Fibroblast of the aortic adventitia (primary cell): Measurements from ENCODE around the gene M1AP. TPM values are rescaled to one million over a fixed set of nuclear protein-coding genes. Genes with fewer than 3 reads are reported as not detected.

ENCODE experiments used
- DNase-seq: peaks from one replicate; pipeline ENCODE4 v3.0.0-alpha.2; 2010; ENCODE audit warnings: low read depth
- H3K4me3 ChIP-seq: 2 replicates; pipeline ENCODE4 v1.5.1; 2011; ENCODE audit warnings: low read depth, mild to moderate bottlenecking, control low read depth, low read length, moderate library complexity
- total RNA-seq: library from RNA; depleted of rRNA; stranded (reverse); fragments of >200 nt; gene quantifications from 2 replicates; pipeline ENCODE4 v1.2.3, GENCODE V29; 2012; ENCODE audit warnings: low replicate concordance
- TF ChIP-seq, protein P1 (sequence below): IDR thresholded peaks from 2 replicates; pipeline ENCODE4 v1.5.1; 2011; ENCODE audit warnings: mild to moderate bottlenecking, low read length, control low read depth, inconsistent platforms; ENCODE audit not compliant: insufficient read depth

M1AP gene
- total RNA-seq, 1 donor: not detected

DNA sequence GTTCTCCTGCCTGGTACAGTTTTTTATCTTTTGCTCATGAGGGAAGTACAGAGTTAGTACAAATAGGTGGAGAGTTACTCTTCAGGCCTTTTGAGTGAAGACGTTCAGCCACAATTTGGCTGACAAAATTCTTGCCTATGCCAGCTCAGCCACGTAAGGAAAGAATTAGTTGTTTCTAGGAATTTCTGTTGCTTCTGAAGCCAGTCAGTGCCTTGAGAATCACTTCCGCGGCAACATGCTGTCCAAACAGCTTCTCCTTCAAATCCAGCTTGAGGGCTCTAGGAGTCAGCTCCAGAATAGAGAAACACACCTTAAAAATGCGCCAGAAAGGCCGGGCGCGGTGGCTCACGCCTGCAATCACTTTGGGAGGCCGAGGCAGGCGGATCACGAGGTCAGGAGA, 27.5 kb downstream of the M1AP start:
- no peak overlapping the region for H3K4me3 ChIP-seq
- no peak for DNase-seq
- TF ChIP-seq, protein P1, sequence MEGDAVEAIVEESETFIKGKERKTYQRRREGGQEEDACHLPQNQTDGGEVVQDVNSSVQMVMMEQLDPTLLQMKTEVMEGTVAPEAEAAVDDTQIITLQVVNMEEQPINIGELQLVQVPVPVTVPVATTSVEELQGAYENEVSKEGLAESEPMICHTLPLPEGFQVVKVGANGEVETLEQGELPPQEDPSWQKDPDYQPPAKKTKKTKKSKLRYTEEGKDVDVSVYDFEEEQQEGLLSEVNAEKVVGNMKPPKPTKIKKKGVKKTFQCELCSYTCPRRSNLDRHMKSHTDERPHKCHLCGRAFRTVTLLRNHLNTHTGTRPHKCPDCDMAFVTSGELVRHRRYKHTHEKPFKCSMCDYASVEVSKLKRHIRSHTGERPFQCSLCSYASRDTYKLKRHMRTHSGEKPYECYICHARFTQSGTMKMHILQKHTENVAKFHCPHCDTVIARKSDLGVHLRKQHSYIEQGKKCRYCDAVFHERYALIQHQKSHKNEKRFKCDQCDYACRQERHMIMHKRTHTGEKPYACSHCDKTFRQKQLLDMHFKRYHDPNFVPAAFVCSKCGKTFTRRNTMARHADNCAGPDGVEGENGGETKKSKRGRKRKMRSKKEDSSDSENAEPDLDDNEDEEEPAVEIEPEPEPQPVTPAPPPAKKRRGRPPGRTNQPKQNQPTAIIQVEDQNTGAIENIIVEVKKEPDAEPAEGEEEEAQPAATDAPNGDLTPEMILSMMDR: no peak

DNA sequence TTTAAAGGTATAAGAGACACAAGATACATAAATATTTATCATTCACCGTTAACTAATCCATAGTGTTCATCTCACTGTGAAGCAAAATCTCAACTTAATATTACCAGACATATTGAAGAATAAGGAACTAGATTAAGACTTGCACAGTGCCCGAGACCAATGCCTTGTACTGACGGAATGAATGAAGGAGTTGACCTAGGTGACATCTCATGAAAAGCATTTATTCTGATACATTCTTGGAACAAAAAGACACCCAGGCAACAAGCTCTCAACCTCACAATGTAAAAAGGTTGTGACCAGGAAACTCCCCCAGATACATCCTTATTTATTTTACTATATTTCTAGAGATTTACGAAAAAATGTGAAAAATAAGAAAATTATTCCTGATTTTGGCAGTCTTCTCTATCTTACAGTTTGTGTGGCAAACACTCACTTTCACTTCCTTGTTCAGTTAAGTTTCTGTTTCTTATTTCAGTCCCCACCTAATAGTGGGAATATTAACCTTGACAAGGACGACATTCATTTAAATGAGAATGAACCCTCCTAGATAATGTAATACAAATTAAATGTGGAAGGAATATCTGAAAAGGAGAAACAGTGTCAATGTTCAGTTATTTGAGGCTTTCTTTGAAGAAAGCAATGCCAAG, 28.4 kb downstream of the M1AP start:
- H3K4me3 ChIP-seq: no peak overlapping the region
- DNase-seq: no peak
- TF ChIP-seq, protein P1: no peak

DNA sequence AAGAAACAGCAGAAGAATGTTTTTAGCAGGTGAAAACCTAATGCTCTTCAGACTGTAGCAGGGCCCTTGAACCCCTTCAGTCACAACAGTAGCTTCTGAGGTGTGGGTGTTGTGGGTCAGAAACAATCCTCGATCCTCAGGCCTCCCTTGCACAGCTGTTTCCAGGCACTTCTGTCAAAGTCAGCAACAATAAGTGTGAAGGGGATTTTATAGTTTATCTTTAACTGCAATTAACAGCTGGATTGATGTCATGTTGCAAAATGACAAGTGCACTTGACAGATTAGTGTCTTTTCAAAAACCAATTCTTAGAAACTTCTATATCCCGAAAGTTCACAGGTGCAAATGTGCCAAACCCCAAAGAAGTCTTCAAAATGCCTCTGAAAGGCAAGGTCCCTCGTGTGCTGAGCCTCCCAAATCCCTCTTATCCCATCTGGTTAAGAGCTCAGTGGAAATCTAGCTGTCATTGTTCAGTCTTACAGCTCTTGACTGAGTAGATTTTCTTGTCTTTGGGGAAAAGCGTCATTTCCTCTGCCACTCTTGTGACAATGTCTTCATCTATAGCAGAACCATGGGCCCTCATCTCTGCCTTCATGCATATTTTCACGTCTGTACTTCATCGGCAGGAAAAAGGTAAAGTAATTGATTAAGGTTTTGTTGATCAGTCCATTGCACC, 29.6 kb downstream of the M1AP start:
- no peak for DNase-seq
- TF ChIP-seq, protein P1: no peak
- no peak overlapping the region for H3K4me3 ChIP-seq

DNA sequence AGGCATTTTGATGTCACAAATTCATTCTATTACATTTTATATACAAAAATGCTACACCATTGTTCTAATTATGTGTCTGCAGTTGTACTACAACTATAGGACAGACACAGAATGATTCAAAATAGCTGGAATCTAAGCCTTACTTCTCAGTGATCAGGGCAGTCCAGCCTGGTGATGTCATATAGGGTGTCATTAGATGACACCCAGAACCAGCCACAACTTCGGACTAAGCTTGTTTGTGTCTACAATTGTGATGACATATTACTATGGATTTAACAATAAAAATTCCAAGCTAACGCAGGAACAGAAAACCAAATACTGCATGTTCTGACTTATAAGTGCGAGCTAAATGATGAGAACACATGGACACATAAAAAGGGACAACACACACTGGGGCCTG, 31.0 kb downstream of the M1AP start:
- no peak for DNase-seq
- no peak overlapping the region for H3K4me3 ChIP-seq

DNA sequence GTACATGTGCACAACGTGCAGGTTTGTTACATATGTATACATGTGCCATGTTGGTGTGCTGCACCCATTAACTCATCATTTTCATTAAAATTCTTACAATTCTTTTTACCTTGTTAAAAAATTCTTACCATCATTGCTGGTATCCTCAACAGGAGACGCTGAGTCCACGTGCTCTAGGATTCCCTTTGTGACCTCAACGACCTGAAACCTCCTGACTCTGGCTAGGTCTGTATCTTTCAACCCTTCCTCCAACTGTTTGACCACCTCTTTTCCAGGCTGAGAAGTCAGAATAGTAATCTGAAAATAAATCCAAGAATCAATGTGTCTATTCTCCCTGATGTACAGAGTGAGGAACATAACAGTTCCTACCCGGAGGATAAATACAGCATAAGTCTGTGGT, 41.2 kb downstream of the M1AP start:
- DNase-seq: no peak
- no peak overlapping the region for H3K4me3 ChIP-seq
- TF ChIP-seq, protein P1: no peak

More for the DNA sequence above, 31.0 kb downstream of the M1AP start:
- TF ChIP-seq, protein P1: no peak

DNA sequence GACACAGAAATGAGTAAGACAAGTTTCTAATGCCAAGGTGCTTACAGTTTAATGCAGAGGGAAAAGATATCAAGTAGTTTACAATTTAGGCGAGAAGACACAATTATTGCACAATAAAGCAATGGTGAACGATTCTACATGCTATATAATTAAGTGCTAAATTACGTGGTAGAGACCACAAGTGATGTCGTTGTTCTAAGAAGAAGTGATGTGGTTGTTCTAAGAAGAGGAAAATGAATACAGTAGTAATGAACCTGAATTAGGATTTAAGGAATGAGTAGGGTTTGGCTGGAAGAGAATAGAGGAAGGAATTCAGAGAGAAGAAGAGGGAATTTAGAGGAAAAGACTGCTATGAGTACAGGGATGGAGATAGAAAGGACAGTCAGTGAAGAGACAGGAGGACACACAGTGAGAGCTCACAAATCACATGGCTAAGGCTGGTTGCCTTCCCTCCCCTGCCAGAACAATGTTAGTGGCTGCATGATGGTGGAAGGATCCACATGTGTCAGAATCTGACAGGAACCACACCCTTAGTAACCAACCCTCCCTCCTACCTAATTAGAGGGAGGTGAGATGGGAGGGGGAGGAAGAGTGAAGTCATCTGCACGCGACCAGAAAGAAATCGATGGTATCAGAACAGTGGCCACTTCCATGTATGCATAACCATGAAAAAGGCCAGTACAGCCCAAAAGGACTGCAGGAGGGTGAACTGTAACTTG, 44.7 kb downstream of the M1AP start:
- DNase-seq: no peak
- TF ChIP-seq, protein P1: no peak
- H3K4me3 ChIP-seq: no peak overlapping the region
